Measurements from ENCODE around the gene PGBD5. TPM values are rescaled to one million over a fixed set of nuclear protein-coding genes. Genes with fewer than 3 reads are reported as not detected.

Gene PGBD5
- polyA plus RNA-seq, 3 donors = 0.44 TPM; not detected in 2

DNA sequence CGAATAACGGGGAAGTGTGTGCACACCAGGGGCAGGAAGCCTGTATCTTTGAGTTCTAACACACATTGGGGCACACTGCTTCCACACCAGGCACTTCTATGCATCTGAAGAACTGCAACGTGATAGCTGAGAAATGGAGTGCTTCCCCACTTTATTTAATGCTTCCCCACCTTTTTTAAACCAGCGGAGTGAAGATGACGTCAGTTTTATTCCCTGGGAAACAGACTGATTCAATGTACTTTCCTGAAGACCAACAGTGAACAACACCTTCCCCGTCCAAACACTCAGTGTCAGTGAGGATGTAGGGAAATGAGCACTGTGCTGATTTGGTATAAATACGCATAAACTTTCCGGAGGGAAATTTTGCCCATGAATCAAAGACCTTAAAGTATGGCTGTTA lies 87.1 kb downstream of the PGBD5 start:
- no peak overlapping the region for H3K4me3 ChIP-seq (replicated peaks in 1 of 3; ENCODE audit: low read depth in 2 of 3, low read length in 3 of 3)
- peaks cover 0 to 2% (median 0%) of the 10 kb centered on the region in 7 donors for H3K9me3 Mint-ChIP-seq
- H3K27me3 Mint-ChIP-seq (ENCODE audit: low read depth in 3 of 3) = peaks cover 0 to 13% (median 10%) of the 10 kb centered on the region in 3 donors
- no peak overlapping the region for H3K4me2 ChIP-seq (replicated peaks; ENCODE audit: extremely low read depth, low read length, poor library complexity, severe bottlenecking)
- no peak overlapping the region for H3K9ac ChIP-seq (ENCODE audit: insufficient read depth, low read length, poor library complexity, severe bottlenecking)
- TF ChIP-seq, protein P1, sequence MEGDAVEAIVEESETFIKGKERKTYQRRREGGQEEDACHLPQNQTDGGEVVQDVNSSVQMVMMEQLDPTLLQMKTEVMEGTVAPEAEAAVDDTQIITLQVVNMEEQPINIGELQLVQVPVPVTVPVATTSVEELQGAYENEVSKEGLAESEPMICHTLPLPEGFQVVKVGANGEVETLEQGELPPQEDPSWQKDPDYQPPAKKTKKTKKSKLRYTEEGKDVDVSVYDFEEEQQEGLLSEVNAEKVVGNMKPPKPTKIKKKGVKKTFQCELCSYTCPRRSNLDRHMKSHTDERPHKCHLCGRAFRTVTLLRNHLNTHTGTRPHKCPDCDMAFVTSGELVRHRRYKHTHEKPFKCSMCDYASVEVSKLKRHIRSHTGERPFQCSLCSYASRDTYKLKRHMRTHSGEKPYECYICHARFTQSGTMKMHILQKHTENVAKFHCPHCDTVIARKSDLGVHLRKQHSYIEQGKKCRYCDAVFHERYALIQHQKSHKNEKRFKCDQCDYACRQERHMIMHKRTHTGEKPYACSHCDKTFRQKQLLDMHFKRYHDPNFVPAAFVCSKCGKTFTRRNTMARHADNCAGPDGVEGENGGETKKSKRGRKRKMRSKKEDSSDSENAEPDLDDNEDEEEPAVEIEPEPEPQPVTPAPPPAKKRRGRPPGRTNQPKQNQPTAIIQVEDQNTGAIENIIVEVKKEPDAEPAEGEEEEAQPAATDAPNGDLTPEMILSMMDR (IDR thresholded peaks at IDR 0.05) = no peak
- H3K4me1 ChIP-seq (ENCODE audit: control insufficient read depth in 1 of 2, insufficient read depth in 2 of 2, low read length in 2 of 2) = no peaks in the 10 kb centered on the region
- no peak for DNase-seq
- intact Hi-C loops (cut with micrococcal nuclease) = no loop called here
- no peak overlapping the region for H2AFZ ChIP-seq (ENCODE audit: insufficient read depth, low read depth, low read length, poor library complexity, severe bottlenecking)
- H3K27ac Mint-ChIP-seq = no peak overlapping the region
- no peak overlapping the region for H3K27ac ChIP-seq (ENCODE audit: low read depth in 1 of 2, low read length in 2 of 2)
- no peaks in the 10 kb centered on the region for H3K79me2 ChIP-seq (ENCODE audit: insufficient read depth, low read length)
- H3K4me1 Mint-ChIP-seq = no peaks in the 10 kb centered on the region
- no peaks in the 10 kb centered on the region for H4K20me1 ChIP-seq (ENCODE audit: insufficient read depth, low read length)
- H3K36me3 ChIP-seq (replicated peaks in 1 of 2; ENCODE audit: control insufficient read depth in 1 of 2, insufficient read depth in 2 of 2, low read length in 2 of 2) = no peaks in the 10 kb centered on the region
- no peak overlapping the region for H3K4me3 Mint-ChIP-seq
- H3K27me3 ChIP-seq (ENCODE audit: control insufficient read depth in 2 of 2, insufficient read depth in 2 of 2, low read length in 2 of 2) = no peaks in the 10 kb centered on the region
- H3K36me3 Mint-ChIP-seq = no peaks in the 10 kb centered on the region
- H3K9me3 ChIP-seq (replicated peaks in 1 of 2; ENCODE audit: control insufficient read depth in 1 of 2, insufficient read depth in 1 of 2, low read length in 2 of 2) = no peaks in the 10 kb centered on the region
- WGBS (ENCODE audit: insufficient coverage) = 67% methylated on average over 3 of the region's 8 CpGs

DNA sequence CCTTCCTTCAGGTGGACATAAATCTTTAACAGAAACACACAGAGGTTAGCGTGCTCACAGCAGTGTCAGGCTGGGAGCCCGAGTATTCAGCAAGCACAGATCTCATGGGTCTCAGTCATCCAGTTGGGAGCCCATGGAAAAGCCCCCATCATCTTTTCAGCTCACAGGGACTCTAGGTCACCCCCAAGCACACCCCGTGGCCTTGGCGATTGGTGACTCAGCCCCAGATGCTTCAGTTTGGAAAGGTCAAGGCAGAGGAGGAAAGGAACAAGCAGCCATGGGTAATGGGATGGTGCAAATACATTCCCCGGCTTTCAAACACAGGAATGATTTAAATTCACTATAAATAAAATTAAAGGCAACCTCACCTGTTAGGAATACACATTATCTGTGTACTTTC lies 88.9 kb downstream of the PGBD5 start:
- 80% methylated on average over 2 of the region's 5 CpGs for WGBS (ENCODE audit: insufficient coverage)
- DNase-seq = no peak

More for the DNA sequence above, 88.9 kb downstream of the PGBD5 start:
- no peak overlapping the region for H2AFZ ChIP-seq (ENCODE audit: insufficient read depth, low read depth, low read length, poor library complexity, severe bottlenecking)
- H3K9ac ChIP-seq (ENCODE audit: insufficient read depth, low read length, poor library complexity, severe bottlenecking) = no peak overlapping the region
- H3K4me1 ChIP-seq (ENCODE audit: control insufficient read depth in 1 of 2, insufficient read depth in 2 of 2, low read length in 2 of 2) = no peaks in the 10 kb centered on the region
- Mint-ChIP-seq H3K27ac (peak overlapping the region in 1 of 7 donors; percentile 63), H3K9me3 (peaks cover 0 to 2% (median 0%) of the 10 kb centered on the region in 7 donors), H3K4me1 (no peaks in the 10 kb centered on the region), H3K36me3 (no peaks in the 10 kb centered on the region), H3K27me3 (ENCODE audit: low read depth in 3 of 3) (peaks cover 0 to 13% (median 10%) of the 10 kb centered on the region in 3 donors), H3K4me3 (no peak overlapping the region)
- no peak overlapping the region for H3K27ac ChIP-seq (ENCODE audit: low read depth in 1 of 2, low read length in 2 of 2)
- TF ChIP-seq, protein P1 (IDR thresholded peaks at IDR 0.05) = no peak
- no peaks in the 10 kb centered on the region for H4K20me1 ChIP-seq (ENCODE audit: insufficient read depth, low read length)
- H3K4me3 ChIP-seq (replicated peaks in 1 of 3; ENCODE audit: low read depth in 2 of 3, low read length in 3 of 3) = no peak overlapping the region
- H3K4me2 ChIP-seq (replicated peaks; ENCODE audit: extremely low read depth, low read length, poor library complexity, severe bottlenecking) = no peak overlapping the region
- intact Hi-C loops (cut with micrococcal nuclease) = no loop called here
- H3K27me3 ChIP-seq (ENCODE audit: control insufficient read depth in 2 of 2, insufficient read depth in 2 of 2, low read length in 2 of 2) = no peaks in the 10 kb centered on the region
- H3K36me3 ChIP-seq (replicated peaks in 1 of 2; ENCODE audit: control insufficient read depth in 1 of 2, insufficient read depth in 2 of 2, low read length in 2 of 2) = no peaks in the 10 kb centered on the region
- H3K9me3 ChIP-seq (replicated peaks in 1 of 2; ENCODE audit: control insufficient read depth in 1 of 2, insufficient read depth in 1 of 2, low read length in 2 of 2) = no peaks in the 10 kb centered on the region
- no peaks in the 10 kb centered on the region for H3K79me2 ChIP-seq (ENCODE audit: insufficient read depth, low read length)

Measured in CD14-positive monocyte (primary cell).